ENCODE data around the gene TRIM65. TPM values are rescaled to one million over a fixed set of nuclear protein-coding genes. Genes with fewer than 3 reads are reported as not detected.
A peak's percentile ranks its signal among the peaks of the same experiment; 100 is the strongest.

The TRIM65 gene
- total RNA-seq, 4 donors from 2014 or later: 14.0 to 22.7 (median 16.9) TPM

- Histone ChIP-seq H3K4me3 (no peak overlapping the region), H3K27ac (peak overlapping the region; percentile 81 to 93 (median 88)), H3K4me1 (peaks cover 2 to 57% (median 18%) of the 10 kb centered on the region in 4 donors), H3K36me3 (peaks cover 0 to 54% (median 0%) of the 10 kb centered on the region in 3 donors), H3K27me3 (no peaks in the 10 kb centered on the region), H3K9me3 (no peaks in the 10 kb centered on the region)
- peak in 1 of 3 donors; percentile 42 for DNase-seq
- TF ChIP-seq CTCF (IDR thresholded peaks at IDR 0.05) (no peak), POLR2A (IDR thresholded peaks at IDR 0.05) (no peak)
Observed at GRCh38 chr17:75845933-75846691, 50.6 kb downstream of the TRIM65 start.

GRCh38 chr17:75845058-75845711 lies 51.6 kb downstream of the TRIM65 start:
- H3K4me3 ChIP-seq: peak overlapping the region; percentile 12 to 52 (median 45)
- DNase-seq: peak; percentile 81 to 93 (median 91)
- peaks cover 2 to 57% (median 18%) of the 10 kb centered on the region in 4 donors for H3K4me1 ChIP-seq
- TF ChIP-seq CTCF (IDR thresholded peaks at IDR 0.05) (peak; percentile 78 to 95 (median 89)), POLR2A (IDR thresholded peaks at IDR 0.05) (no peak)
- H3K36me3 ChIP-seq: peaks cover 0 to 50% (median 0%) of the 10 kb centered on the region in 3 donors
- no peaks in the 10 kb centered on the region for H3K9me3 ChIP-seq
- peak overlapping the region; percentile 81 to 93 (median 88) for H3K27ac ChIP-seq
- H3K27me3 ChIP-seq: no peaks in the 10 kb centered on the region

GRCh38 chr17:75844530-75845057 lies 52.2 kb downstream of the TRIM65 start:
- peak overlapping the region; percentile 44 to 52 (median 48) for H3K4me3 ChIP-seq
- H3K4me1 ChIP-seq: peaks cover 2 to 54% (median 18%) of the 10 kb centered on the region in 4 donors
- H3K27ac ChIP-seq: peak overlapping the region; percentile 81 to 93 (median 88)
- peak; percentile 54 to 89 (median 86) for DNase-seq
- H3K27me3 ChIP-seq: no peaks in the 10 kb centered on the region
- H3K9me3 ChIP-seq: no peaks in the 10 kb centered on the region
- TF ChIP-seq CTCF (IDR thresholded peaks at IDR 0.05): no peak
- no peak for TF ChIP-seq POLR2A (IDR thresholded peaks at IDR 0.05)
- peaks cover 0 to 48% (median 0%) of the 10 kb centered on the region in 3 donors for H3K36me3 ChIP-seq

- H3K36me3 ChIP-seq: peaks cover 0 to 43% (median 0%) of the 10 kb centered on the region in 3 donors
- H3K27me3 ChIP-seq: no peaks in the 10 kb centered on the region
- TF ChIP-seq CTCF (IDR thresholded peaks at IDR 0.05) (no peak), POLR2A (IDR thresholded peaks at IDR 0.05) (peak in 1 of 2 donors; percentile 21)
- DNase-seq: peak in 2 of 3 donors; percentile 81 to 85
- peaks cover 2 to 46% (median 18%) of the 10 kb centered on the region in 4 donors for H3K4me1 ChIP-seq
- H3K9me3 ChIP-seq: no peaks in the 10 kb centered on the region
- peak within 1 kb of the TSS; percentile 81 to 93 (median 88) for H3K27ac ChIP-seq
- peak within 1 kb of the TSS; percentile 44 to 52 (median 48) for H3K4me3 ChIP-seq
Observed at GRCh38 chr17:75843577-75844529, 52.9 kb downstream of the TRIM65 start, which contains the start of gene UNC13D. Gene UNC13D (minus strand): TSS chr17:75844404. CDS start chr17:75844337, 67 bp downstream.
